Uterus (tissue), 4 donors: ENCODE measurements around the gene EPHA4. TPM values are rescaled to one million over a fixed set of nuclear protein-coding genes. Genes with fewer than 3 reads are reported as not detected.

Experiments
- DNase-seq, 2 donors: peaks; one replicate each; pipeline ENCODE4 v3.0.0-alpha.2; 2019 to 2020
- H3K27ac ChIP-seq, 2 donors: fragments of 200-600 bp; sonication (generic); 1 replicate in 1 of 2; 2 replicates in 1 of 2; pipeline ENCODE4 v1.5.1; 2016 to 2018
- H3K27me3 ChIP-seq, 2 donors: fragments of 200-600 bp; sonication (generic); one replicate each; pipeline ENCODE4 v1.5.1; 2018 to 2019; ENCODE audit warnings: control low read depth in 1 of 2
- H3K36me3 ChIP-seq, 2 donors: fragments of 200-600 bp; sonication (generic); one replicate each; pipeline ENCODE4 v1.5.1; 2019; ENCODE audit warnings: control low read depth in 1 of 2
- H3K4me1 ChIP-seq, 2 donors: fragments of 200-600 bp; sonication (generic); one replicate each; pipeline ENCODE4 v1.5.1; 2018 to 2019; ENCODE audit warnings: control low read depth in 1 of 2
- H3K4me3 ChIP-seq, 2 donors: fragments of 200-600 bp; sonication (generic); 1 replicate in 1 of 2; 2 replicates in 1 of 2; pipeline ENCODE4 v1.5.1; 2018 to 2019; ENCODE audit warnings: mild to moderate bottlenecking in 1 of 2
- H3K9me3 ChIP-seq, 2 donors: fragments of 200-600 bp; sonication (generic); one replicate each; pipeline ENCODE4 v1.5.1; 2019; ENCODE audit warnings: control low read depth in 1 of 2
- CTCF ChIP-seq, 4 experiments: fragments of 200-600 bp in 2 of 4; fragments of 450-650 bp in 2 of 4; sonication (generic) in 2 of 4; IDR thresholded peaks; one replicate each; pipeline ENCODE4 v1.5.1; 2016 to 2019; ENCODE audit warnings: antibody characterized with exemption in 4 of 4, mild to moderate bottlenecking in 2 of 4, moderate library complexity in 1 of 4
- POLR2A ChIP-seq, 2 donors: fragments of 450-650 bp; IDR thresholded peaks; one replicate each; pipeline ENCODE4 v1.6.1; 2016; ENCODE audit warnings: antibody characterized with exemption in 2 of 2, mild to moderate bottlenecking in 1 of 2, moderate library complexity in 1 of 2
- intact Hi-C: fragments of 100-400 bp; cut with DNase I; formaldehyde crosslinking; loops from one replicate; pipeline ENCODE4 v1.15.1; 2023; ENCODE audit warnings: low total_unique reads
- total RNA-seq, 4 donors: library from RNA; depleted of rRNA in 3 of 4; stranded (reverse); fragments of >200 nt in 3 of 4; gene quantifications; one replicate each; pipeline versions ENCODE4 v1.1.0 to v1.2.4, GENCODE V29; 2014 to 2023
- donor health status: DM: yes; HTN: yes; CAD: no.

The EPHA4 gene
- total RNA-seq, 4 donors from 2014 or later = 45.6 to 84.7 (median 66.8) TPM

- TF ChIP-seq CTCF (IDR thresholded peaks at IDR 0.05) (no peak), POLR2A (IDR thresholded peaks at IDR 0.05) (no peak)
- intact Hi-C loops = loop anchor here (10.0 kb wide), 1 partner anchor 181 kb away; no protein-coding TSS in a partner anchor
These were observed 197.9 kb downstream of the EPHA4 start for GRCh38 chr2:221374234-221374633.

GRCh38 chr2:221372907-221373306 is 199.2 kb downstream of the EPHA4 start:
- DNase-seq = no peak
- no peak for TF ChIP-seq POLR2A (IDR thresholded peaks at IDR 0.05)
- TF ChIP-seq CTCF (IDR thresholded peaks at IDR 0.05) = no peak
- H3K4me3 ChIP-seq = no peak overlapping the region
- no peaks in the 10 kb centered on the region for H3K36me3 ChIP-seq
- intact Hi-C loops = loop anchor here (10.0 kb wide), 1 partner anchor 182 kb away; no protein-coding TSS in a partner anchor
- no peaks in the 10 kb centered on the region for H3K9me3 ChIP-seq
- H3K27ac ChIP-seq = no peak overlapping the region
- no peaks in the 10 kb centered on the region for H3K27me3 ChIP-seq
- H3K4me1 ChIP-seq = no peaks in the 10 kb centered on the region

More at GRCh38 chr2:221374234-221374633, 197.9 kb downstream of the EPHA4 start:
- no peak for DNase-seq
- Histone ChIP-seq H3K4me3 (no peak overlapping the region), H3K4me1 (no peaks in the 10 kb centered on the region), H3K9me3 (no peaks in the 10 kb centered on the region), H3K27ac (no peak overlapping the region), H3K36me3 (no peaks in the 10 kb centered on the region), H3K27me3 (no peaks in the 10 kb centered on the region)

GRCh38 chr2:221372159-221372884 is 199.8 kb downstream of the EPHA4 start:
- DNase-seq = no peak
- Histone ChIP-seq H3K9me3 (no peaks in the 10 kb centered on the region), H3K27ac (no peak overlapping the region), H3K4me3 (no peak overlapping the region), H3K36me3 (no peaks in the 10 kb centered on the region), H3K4me1 (no peaks in the 10 kb centered on the region), H3K27me3 (no peaks in the 10 kb centered on the region)
- intact Hi-C loops = loop anchor here (10.0 kb wide), 1 partner anchor 182 kb away; no protein-coding TSS in a partner anchor
- TF ChIP-seq POLR2A (IDR thresholded peaks at IDR 0.05) = no peak
- no peak for TF ChIP-seq CTCF (IDR thresholded peaks at IDR 0.05)

DNA sequence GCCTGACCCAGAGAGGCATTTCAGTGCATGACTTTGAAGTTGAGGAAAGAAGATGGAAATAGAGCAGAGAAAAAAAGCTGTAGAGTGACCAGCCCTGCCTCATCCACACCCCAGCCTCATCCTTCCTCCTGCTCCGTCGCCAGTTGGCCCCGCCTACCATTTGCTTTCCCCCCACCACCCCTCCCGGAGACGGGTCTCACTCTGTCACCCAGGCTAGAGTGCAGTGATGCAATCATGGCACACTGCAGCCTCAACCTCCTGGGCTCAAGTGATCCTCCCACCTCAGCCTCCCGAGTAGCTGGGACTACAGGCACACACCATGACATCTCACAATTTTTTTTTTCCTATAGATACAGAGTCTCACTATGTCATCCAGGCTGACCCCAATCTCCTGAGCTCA is 200.8 kb downstream of the EPHA4 start:
- no peaks in the 10 kb centered on the region for H3K36me3 ChIP-seq
- no peak overlapping the region for H3K4me3 ChIP-seq
- DNase-seq = no peak
- no peak overlapping the region for H3K27ac ChIP-seq
- H3K27me3 ChIP-seq = no peaks in the 10 kb centered on the region
- H3K9me3 ChIP-seq = no peaks in the 10 kb centered on the region
- intact Hi-C loops = loop anchor here (10.0 kb wide), 1 partner anchor 183 kb away; no protein-coding TSS in a partner anchor
- TF ChIP-seq CTCF (IDR thresholded peaks at IDR 0.05) = no peak
- no peak for TF ChIP-seq POLR2A (IDR thresholded peaks at IDR 0.05)
- H3K4me1 ChIP-seq = no peaks in the 10 kb centered on the region

GRCh38 chr2:221370857-221371211 is 201.3 kb downstream of the EPHA4 start:
- H3K27me3 ChIP-seq = no peaks in the 10 kb centered on the region
- TF ChIP-seq POLR2A (IDR thresholded peaks at IDR 0.05) (no peak), CTCF (IDR thresholded peaks at IDR 0.05) (no peak)
- no peaks in the 10 kb centered on the region for H3K4me1 ChIP-seq
- no peaks in the 10 kb centered on the region for H3K36me3 ChIP-seq
- DNase-seq = no peak
- H3K27ac ChIP-seq = peak overlapping the region in 1 of 2 donors; percentile 11
- intact Hi-C loops = loop anchor here (10.0 kb wide), 1 partner anchor 184 kb away; no protein-coding TSS in a partner anchor
- no peaks in the 10 kb centered on the region for H3K9me3 ChIP-seq
- H3K4me3 ChIP-seq = no peak overlapping the region
